BLaER1 treated with 17β-estradiol and CSF1 and Interleukin-3, amounts not matched to agents 10 nM and 100 nM (cell line): Measurements from ENCODE around the gene MBTPS1.

Experiments
- H3K27ac ChIP-seq, 11 experiments: shearing (Covaris generic); formaldehyde crosslinking; 2 replicates each; pipeline ENCODE4 v1.8.1; 2022
- H3K27me3 ChIP-seq, 11 experiments: shearing (Covaris generic); formaldehyde crosslinking; 2 replicates each; pipeline ENCODE4 v1.8.1; 2022
- H3K36me3 ChIP-seq, 11 experiments: shearing (Covaris generic); formaldehyde crosslinking; 2 replicates each; pipeline ENCODE4 v1.8.1; 2022
- H3K4me1 ChIP-seq, 10 experiments: shearing (Covaris generic); formaldehyde crosslinking; 2 replicates each; pipeline ENCODE4 v1.8.1; 2022
- H3K4me2 ChIP-seq, 11 experiments: shearing (Covaris generic); formaldehyde crosslinking; 2 replicates each; pipeline ENCODE4 v1.8.1; 2022
- H3K4me3 ChIP-seq, 10 experiments: shearing (Covaris generic); formaldehyde crosslinking; 2 replicates each; pipeline ENCODE4 v1.8.1; 2022
- H3K9ac ChIP-seq, 11 experiments: shearing (Covaris generic); formaldehyde crosslinking; 2 replicates each; pipeline ENCODE4 v1.8.1; 2022
- H3K9me3 ChIP-seq, 11 experiments: shearing (Covaris generic); formaldehyde crosslinking; replicated peaks in 1 of 11; 2 replicates each; pipeline ENCODE4 v1.8.1; 2022
- H4K20me1 ChIP-seq, 11 experiments: shearing (Covaris generic); formaldehyde crosslinking; 2 replicates each; pipeline ENCODE4 v1.8.1; 2022
- Cebpa-rat ChIP-seq, 11 experiments: shearing (Covaris generic); IDR thresholded peaks; 2 replicates each; pipeline ENCODE4 v1.8.1; 2022

Gene MBTPS1

DNA sequence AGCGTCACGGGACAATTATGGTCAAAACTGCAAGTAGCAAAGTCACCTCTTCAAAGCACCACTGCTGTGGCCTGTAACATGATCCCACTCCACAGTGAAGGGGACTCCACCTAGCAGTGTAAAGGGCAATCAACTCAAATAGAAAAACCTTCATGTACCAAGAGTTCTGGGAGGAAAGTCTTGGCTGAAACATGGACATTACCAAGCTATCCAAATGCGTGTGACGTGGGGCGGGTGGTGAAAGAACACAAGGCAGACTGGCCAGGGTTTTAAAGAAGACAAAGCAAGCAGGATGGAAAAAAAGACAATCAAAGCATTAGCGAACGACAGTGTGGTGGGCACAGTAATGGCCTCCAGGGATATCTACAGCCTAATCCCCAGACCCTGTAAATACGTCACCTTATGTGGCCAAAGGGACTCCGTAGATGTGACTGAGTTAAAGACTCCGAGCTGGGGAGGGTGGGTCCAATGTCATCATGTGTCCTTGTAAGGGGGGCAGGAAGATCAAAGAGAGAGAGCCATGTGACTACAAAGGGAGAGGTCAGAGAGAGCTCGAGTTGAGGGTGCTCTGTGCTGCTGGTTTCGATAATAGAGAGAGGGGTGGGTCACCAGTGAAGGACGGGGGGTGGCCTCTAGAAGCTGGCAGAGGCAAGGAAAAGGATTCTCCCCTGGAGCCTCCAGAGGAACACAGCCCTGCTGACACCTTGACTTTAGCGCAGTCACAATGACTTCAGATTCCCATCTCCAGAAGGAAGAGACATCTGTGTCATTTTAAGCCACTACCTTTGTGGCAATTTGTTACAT, 22.3 kb upstream of the MBTPS1 start:
- no peak for TF ChIP-seq Cebpa-rat (IDR thresholded peaks at IDR 0.05)
- Histone ChIP-seq H4K20me1 (peaks cover 24 to 90% (median 53%) of the 10 kb centered on the region in 11 experiments; a peak in 21 of 22 replicates), H3K27ac (no peak overlapping the region; a peak in 1 of 22 replicates), H3K27me3 (no peaks in the 10 kb centered on the region), H3K9ac (peak overlapping the region in 3 of 11 experiments; percentile 19 to 57 (median 20); a peak in 4 of 22 replicates), H3K4me2 (peak overlapping the region; percentile 24 to 69 (median 55)), H3K4me1 (peaks cover 15 to 53% (median 28%) of the 10 kb centered on the region in 10 experiments), H3K36me3 (peaks cover 0 to 8% (median 0%) of the 10 kb centered on the region in 11 experiments; a peak in 3 of 22 replicates), H3K4me3 (no peak overlapping the region), H3K9me3 (no peaks in the 10 kb centered on the region)

DNA sequence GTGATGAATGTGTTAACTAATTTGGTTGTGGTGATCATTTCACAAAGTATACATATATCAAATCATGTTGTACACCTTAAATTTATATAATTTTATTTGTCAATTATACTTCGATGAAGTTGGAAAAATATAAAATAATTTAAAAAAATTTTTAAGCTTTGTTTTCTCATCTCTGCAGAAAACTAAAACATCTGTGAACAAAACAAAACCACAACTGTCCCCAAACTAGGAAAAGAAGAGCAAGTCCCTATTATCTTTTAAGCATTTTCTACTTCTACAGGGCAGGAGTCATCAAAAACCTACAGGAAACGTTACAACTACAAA, 21.7 kb upstream of the MBTPS1 start:
- H3K27ac ChIP-seq = no peak overlapping the region; a peak in 1 of 22 replicates
- H3K4me1 ChIP-seq = peaks cover 17 to 48% (median 24%) of the 10 kb centered on the region in 10 experiments
- H3K9ac ChIP-seq = peak overlapping the region in 2 of 11 experiments; percentile 19 to 57; a peak in 2 of 22 replicates
- H3K4me3 ChIP-seq = no peak overlapping the region
- no peaks in the 10 kb centered on the region for H3K27me3 ChIP-seq
- TF ChIP-seq Cebpa-rat (IDR thresholded peaks at IDR 0.05) = no peak
- H3K4me2 ChIP-seq = peak overlapping the region; percentile 24 to 69 (median 55); a peak in 21 of 22 replicates
- peaks cover 24 to 91% (median 53%) of the 10 kb centered on the region in 11 experiments; a peak in 21 of 22 replicates for H4K20me1 ChIP-seq
- H3K36me3 ChIP-seq = peaks cover 0 to 8% (median 0%) of the 10 kb centered on the region in 11 experiments; a peak in 3 of 22 replicates
- no peaks in the 10 kb centered on the region for H3K9me3 ChIP-seq

DNA sequence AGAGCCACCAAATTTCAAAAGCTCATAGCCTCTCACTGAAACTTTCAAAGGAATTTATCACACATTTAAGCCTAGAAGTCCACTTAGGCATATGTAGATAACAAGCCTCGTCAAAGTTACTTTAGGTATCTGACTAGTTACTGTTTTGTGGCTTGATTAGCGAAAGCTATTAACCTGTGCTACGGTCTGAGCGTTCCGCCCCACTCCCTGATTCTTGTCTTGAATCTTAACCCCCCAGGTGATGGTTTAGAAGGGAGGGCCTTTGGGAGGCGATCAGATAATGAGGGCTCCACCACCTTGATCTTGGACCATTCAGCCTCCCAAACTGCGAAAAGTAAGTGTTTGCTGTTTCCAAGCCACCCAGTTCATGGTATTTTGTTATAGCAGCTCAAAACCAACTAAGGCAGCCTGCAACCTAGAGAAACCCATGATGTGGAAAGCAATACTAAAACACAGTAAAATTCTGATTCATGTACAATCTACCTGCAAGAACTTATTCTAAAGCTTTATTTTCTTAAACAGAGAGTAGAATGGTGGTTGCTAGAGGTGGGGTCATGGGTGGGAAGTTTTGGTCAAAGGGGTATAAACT, 21.1 kb upstream of the MBTPS1 start:
- peaks cover 0 to 8% (median 0%) of the 10 kb centered on the region in 11 experiments; a peak in 3 of 22 replicates for H3K36me3 ChIP-seq
- no peak overlapping the region for H3K4me3 ChIP-seq
- no peak overlapping the region for H3K27ac ChIP-seq
- TF ChIP-seq Cebpa-rat (IDR thresholded peaks at IDR 0.05) = no peak
- no peaks in the 10 kb centered on the region for H3K27me3 ChIP-seq
- H3K4me1 ChIP-seq = peaks cover 17 to 46% (median 25%) of the 10 kb centered on the region in 10 experiments
- peak overlapping the region in 3 of 11 experiments; percentile 6 to 38 (median 16); a peak in 3 of 22 replicates for H3K4me2 ChIP-seq
- no peaks in the 10 kb centered on the region for H3K9me3 ChIP-seq
- H4K20me1 ChIP-seq = peaks cover 24 to 91% (median 50%) of the 10 kb centered on the region in 11 experiments; a peak in 21 of 22 replicates
- no peak overlapping the region for H3K9ac ChIP-seq

DNA sequence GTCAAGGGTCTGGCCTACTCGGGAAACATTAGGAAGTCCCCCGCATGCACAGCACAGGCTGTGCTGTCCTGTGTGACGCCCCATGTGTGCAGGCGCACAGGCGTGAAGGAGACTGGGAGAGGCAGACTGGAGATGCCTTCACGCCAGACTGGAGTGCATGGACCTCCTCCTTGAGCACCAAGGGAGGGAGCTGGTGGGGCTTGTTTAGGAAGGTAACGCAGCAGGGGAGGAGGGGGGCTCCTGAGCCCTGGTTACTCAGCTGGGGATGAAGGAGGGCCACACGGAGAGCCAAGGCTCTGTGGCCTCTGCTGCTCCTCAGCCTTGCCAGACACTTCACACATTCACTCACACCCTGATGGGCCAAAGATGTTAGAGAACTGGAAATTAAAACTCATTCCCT, 20.5 kb upstream of the MBTPS1 start:
- Histone ChIP-seq H3K9ac (peak overlapping the region in 1 of 11 experiments; percentile 1; a peak in 1 of 22 replicates), H3K27ac (no peak overlapping the region), H4K20me1 (peaks cover 24 to 91% (median 45%) of the 10 kb centered on the region in 11 experiments; a peak in 21 of 22 replicates), H3K36me3 (peaks cover 0 to 8% (median 0%) of the 10 kb centered on the region in 11 experiments; a peak in 4 of 22 replicates), H3K4me2 (peak overlapping the region in 5 of 11 experiments; percentile 6 to 38 (median 10); a peak in 6 of 22 replicates), H3K9me3 (no peaks in the 10 kb centered on the region), H3K4me3 (no peak overlapping the region), H3K4me1 (peaks cover 17 to 46% (median 28%) of the 10 kb centered on the region in 10 experiments), H3K27me3 (no peaks in the 10 kb centered on the region)
- TF ChIP-seq Cebpa-rat (IDR thresholded peaks at IDR 0.05) = no peak

DNA sequence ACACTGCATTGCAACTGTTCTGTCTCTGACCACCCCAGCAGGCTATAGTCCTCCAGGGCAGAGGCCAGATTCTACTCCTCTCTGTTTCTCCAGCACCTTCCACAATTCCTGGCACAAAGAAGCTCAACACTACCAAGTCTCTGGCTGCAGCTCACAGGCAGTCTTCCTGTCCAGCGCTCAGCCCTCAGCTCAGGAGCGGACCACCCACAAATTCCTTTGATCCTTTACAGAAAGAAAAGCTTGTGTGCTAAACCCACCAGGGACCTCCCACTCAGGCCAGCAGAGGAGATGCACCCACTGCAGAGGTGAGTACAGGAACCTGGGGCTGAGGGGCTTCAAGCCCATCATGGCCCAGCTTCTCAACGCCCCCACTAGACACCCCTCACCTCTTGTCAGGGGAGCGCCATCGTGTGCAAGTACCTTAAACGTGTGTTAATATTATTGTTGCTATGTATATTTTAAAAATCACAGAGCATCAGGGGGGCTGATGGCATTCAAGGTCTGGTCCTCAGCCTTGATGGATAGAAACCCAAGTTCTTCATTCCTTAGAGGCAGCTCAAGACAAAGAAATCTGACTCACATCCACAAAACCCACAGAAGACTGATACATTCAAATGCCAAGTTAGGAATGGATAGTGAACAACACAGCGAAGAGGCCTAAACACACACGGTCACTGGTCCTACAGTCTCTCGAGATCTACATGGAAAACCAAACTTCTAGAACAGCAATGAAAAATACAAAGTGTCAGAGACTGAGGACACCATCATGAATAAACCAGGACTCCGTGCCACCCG, 19.8 kb upstream of the MBTPS1 start:
- Histone ChIP-seq H4K20me1 (peaks cover 24 to 91% (median 39%) of the 10 kb centered on the region in 11 experiments; a peak in 21 of 22 replicates), H3K4me3 (no peak overlapping the region), H3K27ac (no peak overlapping the region), H3K4me1 (peaks cover 17 to 40% (median 29%) of the 10 kb centered on the region in 10 experiments), H3K9me3 (no peaks in the 10 kb centered on the region), H3K9ac (no peak overlapping the region), H3K27me3 (no peaks in the 10 kb centered on the region), H3K4me2 (peak overlapping the region in 3 of 11 experiments; percentile 8 to 16 (median 10); a peak in 2 of 22 replicates), H3K36me3 (peaks cover 0 to 8% (median 0%) of the 10 kb centered on the region in 11 experiments; a peak in 4 of 22 replicates)
- TF ChIP-seq Cebpa-rat (IDR thresholded peaks at IDR 0.05) = no peak

DNA sequence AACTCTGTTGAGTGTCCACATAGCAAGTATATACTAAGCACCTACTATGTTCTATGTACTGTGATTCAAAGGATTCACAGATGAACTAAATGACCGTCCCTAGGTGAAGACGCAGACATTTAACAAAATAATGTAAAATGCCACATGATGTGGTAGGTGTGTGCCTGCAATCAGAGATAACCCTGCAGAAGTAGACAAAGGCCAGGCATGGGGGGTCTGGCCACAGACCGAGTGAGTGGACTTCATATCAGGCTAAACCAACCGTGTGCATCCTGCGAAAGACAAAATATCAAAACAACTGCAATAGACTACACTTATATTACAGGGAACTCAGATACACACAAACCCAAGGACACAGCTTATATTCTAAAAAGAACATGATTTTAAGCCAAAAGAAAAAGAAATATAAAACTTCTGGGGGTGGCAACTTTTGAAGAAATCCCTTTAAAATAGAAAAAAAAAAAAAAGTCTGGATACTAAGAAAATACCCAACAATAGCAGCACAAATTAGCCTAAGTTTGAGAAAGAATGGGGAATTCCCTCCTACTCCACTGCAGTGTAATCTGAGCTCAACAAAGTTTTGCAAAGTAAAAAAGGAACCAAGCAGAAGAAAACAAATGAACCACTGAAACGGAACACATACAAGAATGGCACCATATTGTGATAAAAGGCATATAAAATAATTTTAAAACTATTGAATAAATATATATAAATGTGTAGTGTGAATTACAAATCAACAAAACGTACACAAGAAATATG, 16.0 kb upstream of the MBTPS1 start:
- no peaks in the 10 kb centered on the region for H3K9me3 ChIP-seq
- H3K27me3 ChIP-seq = no peaks in the 10 kb centered on the region
- H3K36me3 ChIP-seq = peaks cover 17 to 42% (median 33%) of the 10 kb centered on the region in 11 experiments; a peak in 21 of 22 replicates
- H4K20me1 ChIP-seq = peaks cover 14 to 57% (median 22%) of the 10 kb centered on the region in 11 experiments; a peak in 19 of 22 replicates
- H3K27ac ChIP-seq = no peak overlapping the region
- H3K4me2 ChIP-seq = peak overlapping the region in 2 of 11 experiments; percentile 17 to 45; a peak in 3 of 22 replicates
- no peak overlapping the region for H3K9ac ChIP-seq
- no peak overlapping the region for H3K4me3 ChIP-seq
- no peak for TF ChIP-seq Cebpa-rat (IDR thresholded peaks at IDR 0.05)
- peaks cover 0 to 19% (median 13%) of the 10 kb centered on the region in 10 experiments; a peak in 15 of 20 replicates for H3K4me1 ChIP-seq

DNA sequence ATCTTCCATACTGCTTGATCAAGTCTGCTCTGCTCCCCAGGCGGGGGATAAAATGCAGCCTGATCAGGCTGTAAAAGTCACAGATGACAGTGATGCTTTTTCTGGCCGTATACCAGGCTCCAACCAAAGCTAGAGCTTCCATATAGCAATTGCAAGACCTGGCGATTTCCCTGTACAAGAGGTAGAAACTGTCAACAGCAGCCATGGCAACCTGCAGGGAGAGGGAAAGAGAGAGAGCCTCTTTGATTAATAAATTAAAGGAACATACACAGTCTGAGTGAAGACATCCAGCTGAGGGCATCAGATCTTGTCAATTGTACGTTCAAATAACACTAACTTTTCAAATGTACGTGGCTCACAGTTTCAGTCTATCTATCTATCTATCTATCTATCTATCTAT, 14.4 kb upstream of the MBTPS1 start:
- Histone ChIP-seq H3K36me3 (peaks cover 17 to 55% (median 35%) of the 10 kb centered on the region in 11 experiments; a peak in 21 of 22 replicates), H3K27ac (no peak overlapping the region), H3K9me3 (no peaks in the 10 kb centered on the region), H3K27me3 (no peaks in the 10 kb centered on the region), H3K4me2 (no peak overlapping the region), H3K9ac (no peak overlapping the region), H3K4me1 (peaks cover 0 to 19% (median 0%) of the 10 kb centered on the region in 10 experiments; a peak in 6 of 20 replicates), H3K4me3 (no peak overlapping the region), H4K20me1 (peaks cover 3 to 41% (median 7%) of the 10 kb centered on the region in 11 experiments; a peak in 18 of 22 replicates)
- TF ChIP-seq Cebpa-rat (IDR thresholded peaks at IDR 0.05) = no peak
